Vagina (tissue), 2 donors: ENCODE data around the gene OR9A4.

Experiments used
- CTCF ChIP-seq, 3 experiments: fragments of 450-650 bp in 2 of 3; fragments of 200-600 bp in 1 of 3; sonication (generic) in 1 of 3; IDR thresholded peaks; one replicate each; pipeline ENCODE4 v1.5.1; 2017 to 2019; ENCODE audit warnings: antibody characterized with exemption in 3 of 3, mild to moderate bottlenecking in 2 of 3, moderate library complexity in 2 of 3
- POLR2A ChIP-seq, 2 donors: fragments of 450-650 bp; IDR thresholded peaks; one replicate each; pipeline ENCODE4 v1.6.1; 2017; ENCODE audit warnings: antibody characterized with exemption in 2 of 2, mild to moderate bottlenecking in 2 of 2, moderate library complexity in 2 of 2
- POLR2AphosphoS5 ChIP-seq, 2 donors: sonication (generic); formaldehyde crosslinking; IDR thresholded peaks; one replicate each; pipeline ENCODE4 v1.9.0; 2017; ENCODE audit warnings: antibody characterized with exemption in 2 of 2, mild to moderate bottlenecking in 2 of 2, low read depth in 1 of 2; ENCODE audit not compliant: insufficient read depth in 1 of 2

- TF ChIP-seq CTCF (IDR thresholded peaks at IDR 0.05): no peak
- TF ChIP-seq POLR2AphosphoS5 (IDR thresholded peaks at IDR 0.05; ENCODE audit: insufficient read depth in 1 of 2, low read depth in 1 of 2): no peak
- TF ChIP-seq POLR2A (IDR thresholded peaks at IDR 0.05): no peak
Observed at GRCh38 chr7:141944811-141945210, 28.6 kb downstream of the OR9A4 start.
